H1 (cell line): ENCODE data around the gene ADGRV1. TPM values are rescaled to one million over a fixed set of nuclear protein-coding genes. Genes with fewer than 3 reads are reported as not detected.

ENCODE experiments used
- CTCF ChIA-PET: fragments of 300-600 bp; sonication (Branson Sonifier 250); formaldehyde crosslinking; loops from one replicate; lab custom pipeline; 2021; ENCODE audit not compliant: partially characterized antibody; lab: Charles Lee
- POLR2A ChIA-PET: fragments of 300-600 bp; sonication (Branson Sonifier 250); formaldehyde crosslinking; loops from one replicate; lab custom pipeline; 2021; ENCODE audit warnings: inconsistent platforms; ENCODE audit not compliant: partially characterized antibody; lab: Charles Lee
- DNase-seq, 2 experiments: peaks; one replicate each; pipeline versions ENCODE4 v3.0.0 to v3.0.0-alpha.2; 2010 to 2022; ENCODE audit warnings: low spot score in 2 of 2, low read depth in 1 of 2, mixed read lengths in 1 of 2
- FAIRE-seq: peaks from 2 replicates; lab custom pipeline; 2011; peaks lifted over from hg19 to GRCh38; lab: Jason Lieb, UNC
- H2AFZ ChIP-seq: 2 replicates; pipeline ENCODE4 v1.8.1; 2012; ENCODE audit warnings: low read length, inconsistent platforms
- H2AK5ac ChIP-seq: 2 replicates; pipeline ENCODE4 v1.6.1; 2013; ENCODE audit warnings: low read depth, low read length
- H2BK120ac ChIP-seq: replicated peaks from 2 replicates; pipeline ENCODE3; 2013; ENCODE audit warnings: low read depth, low read length, inconsistent platforms
- H2BK12ac ChIP-seq: 2 replicates; pipeline ENCODE4 v1.6.1; 2013; ENCODE audit warnings: low read depth, low read length
- H2BK15ac ChIP-seq: 2 replicates; pipeline ENCODE4 v1.6.1; 2013; ENCODE audit warnings: low read length
- H2BK20ac ChIP-seq: 2 replicates; pipeline ENCODE4 v1.6.1; 2013; ENCODE audit warnings: low read length
- H2BK5ac ChIP-seq: 2 replicates; pipeline ENCODE4 v1.6.1; 2013; ENCODE audit warnings: low read depth, low read length
- H3K14ac ChIP-seq: 2 replicates; pipeline ENCODE4 v1.6.1; 2013; ENCODE audit warnings: inconsistent platforms; ENCODE audit not compliant: insufficient read length
- H3K18ac ChIP-seq: 2 replicates; pipeline ENCODE4 v1.6.1; 2013; ENCODE audit warnings: low read length; ENCODE audit errors: extremely low read depth
- H3K23ac ChIP-seq: 2 replicates; pipeline ENCODE4 v1.6.1; 2013; ENCODE audit warnings: inconsistent platforms; ENCODE audit not compliant: insufficient read length
- H3K23me2 ChIP-seq: 2 replicates; pipeline ENCODE4 v1.6.1; 2013; ENCODE audit warnings: low read depth, low read length
- H3K27ac ChIP-seq: 2 replicates; pipeline ENCODE4 v1.6.1; 2011; ENCODE audit warnings: low read depth, low read length, inconsistent platforms
- H3K27me3 ChIP-seq, 4 experiments: replicated peaks in 1 of 4; 1 replicate in 1 of 4; 2 replicates in 3 of 4; pipeline versions ENCODE4 v1.6.1 to v1.8.1; 2011 to 2013; ENCODE audit warnings: low read length in 3 of 4, mild to moderate bottlenecking in 3 of 4, inconsistent platforms in 2 of 4, mixed read lengths in 2 of 4, moderate library complexity in 1 of 4; ENCODE audit not compliant: control insufficient read depth in 3 of 4, insufficient read depth in 3 of 4; ENCODE audit errors: extremely low read depth in 1 of 4
- H3K36me3 ChIP-seq, 4 experiments: 2 replicates each; pipeline versions ENCODE4 v1.6.1 to v1.8.1; 2011 to 2013; ENCODE audit warnings: mild to moderate bottlenecking in 4 of 4, low read length in 3 of 4, moderate library complexity in 2 of 4, control low read depth in 1 of 4, inconsistent platforms in 1 of 4; ENCODE audit not compliant: insufficient read depth in 4 of 4, control insufficient read depth in 2 of 4
- H3K4ac ChIP-seq: replicated peaks from 2 replicates; pipeline ENCODE3; 2013; ENCODE audit warnings: low read length, low read depth, mixed read lengths, inconsistent platforms; ENCODE audit not compliant: insufficient read length
- H3K4me1 ChIP-seq, 4 experiments: replicated peaks in 1 of 4; 1 replicate in 1 of 4; 2 replicates in 3 of 4; pipeline versions ENCODE4 v1.6.1 to v1.8.1; 2011 to 2013; ENCODE audit warnings: low read length in 3 of 4, inconsistent platforms in 2 of 4, mixed read lengths in 1 of 4; ENCODE audit not compliant: insufficient read depth in 4 of 4, control insufficient read depth in 3 of 4
- H3K4me2 ChIP-seq, 2 experiments: 2 replicates each; pipeline versions ENCODE4 v1.6.1 to v1.8.1; 2011 to 2013; ENCODE audit warnings: low read depth in 2 of 2, low read length in 2 of 2, control low read depth in 1 of 2, inconsistent platforms in 1 of 2, mild to moderate bottlenecking in 1 of 2; ENCODE audit not compliant: insufficient read depth in 1 of 2
- H3K4me3 ChIP-seq, 4 experiments: fragments of 200-600, 300-600 bp in 1 of 4; sonication (generic), shearing (Covaris generic), sonication (Bioruptor Twin) in 1 of 4; 2 replicates each; pipeline versions ENCODE4 v1.5.1 to v1.8.1; 2011 to 2016; ENCODE audit warnings: low read length in 4 of 4, low read depth in 3 of 4, control low read depth in 2 of 4, inconsistent platforms in 2 of 4, mild to moderate bottlenecking in 2 of 4, mixed read lengths in 1 of 4, moderate library complexity in 1 of 4; ENCODE audit not compliant: insufficient read depth in 2 of 4; ENCODE audit errors: extremely low read depth in 1 of 4
- H3K56ac ChIP-seq: replicated peaks from 2 replicates; pipeline ENCODE3; 2013; ENCODE audit warnings: low read depth, mild to moderate bottlenecking, mixed read lengths, low read length, inconsistent platforms; ENCODE audit not compliant: insufficient read length
- H3K79me1 ChIP-seq: 2 replicates; pipeline ENCODE4 v1.6.1; 2013; ENCODE audit warnings: low read depth, low read length, control low read depth
- H3K79me2 ChIP-seq, 2 experiments: 2 replicates each; pipeline versions ENCODE4 v1.6.1 to v1.8.1; 2012 to 2013; ENCODE audit warnings: low read length in 2 of 2, mild to moderate bottlenecking in 2 of 2, inconsistent platforms in 1 of 2; ENCODE audit not compliant: insufficient read depth in 2 of 2, control insufficient read depth in 1 of 2
- H3K9ac ChIP-seq, 4 experiments: replicated peaks in 1 of 4; 1 replicate in 1 of 4; 2 replicates in 3 of 4; pipeline versions ENCODE4 v1.6.1 to v1.8.1; 2011 to 2013; ENCODE audit warnings: low read depth in 3 of 4, low read length in 3 of 4, control low read depth in 2 of 4, mild to moderate bottlenecking in 2 of 4, moderate library complexity in 2 of 4, inconsistent platforms in 1 of 4; ENCODE audit errors: extremely low read depth in 1 of 4
- H3K9me3 ChIP-seq, 2 experiments: 2 replicates each; pipeline versions ENCODE4 v1.6.1 to v1.8.1; 2012 to 2013; ENCODE audit warnings: mild to moderate bottlenecking in 2 of 2, moderate library complexity in 2 of 2, control low read depth in 1 of 2, inconsistent platforms in 1 of 2, low read depth in 1 of 2, low read length in 1 of 2, mixed read lengths in 1 of 2; ENCODE audit not compliant: insufficient read depth in 2 of 2
- H4K20me1 ChIP-seq, 2 experiments: replicated peaks in 1 of 2; 2 replicates each; pipeline versions ENCODE3 to v1.8.1; 2011 to 2013; ENCODE audit warnings: inconsistent platforms in 2 of 2, low read length in 2 of 2, mild to moderate bottlenecking in 1 of 2; ENCODE audit not compliant: insufficient read depth in 2 of 2, control insufficient read depth in 1 of 2
- H4K5ac ChIP-seq: 2 replicates; pipeline ENCODE4 v1.6.1; 2013; ENCODE audit warnings: low read length, low read depth, mixed read lengths, inconsistent platforms; ENCODE audit not compliant: insufficient read length
- H4K8ac ChIP-seq: 2 replicates; pipeline ENCODE4 v1.8.0; 2013; ENCODE audit warnings: mild to moderate bottlenecking, moderate library complexity, low read length, inconsistent platforms; ENCODE audit not compliant: insufficient read depth; ENCODE audit errors: extremely low read depth
- H4K91ac ChIP-seq: replicated peaks from 2 replicates; pipeline ENCODE3; 2013; ENCODE audit warnings: low read length, mixed read lengths, inconsistent platforms; ENCODE audit not compliant: insufficient read length
- EGR1 ChIP-seq: IDR thresholded peaks from 2 replicates; pipeline ENCODE4 v1.6.1; 2011; ENCODE audit warnings: low read depth, low read length, borderline replicate concordance
- FOSL1 ChIP-seq: IDR thresholded peaks from 2 replicates; pipeline ENCODE4 v1.6.1; 2011; ENCODE audit warnings: mild to moderate bottlenecking, low read depth, low read length, moderate library complexity; ENCODE audit not compliant: insufficient read depth
- GTF2F1 ChIP-seq: IDR thresholded peaks from 2 replicates; pipeline ENCODE4 v1.6.1; 2012; ENCODE audit warnings: low read depth, low read length, improper control_type of control experiment, borderline replicate concordance
- NRF1 ChIP-seq: IDR thresholded peaks from 2 replicates; pipeline ENCODE4 v1.6.1; 2011; ENCODE audit warnings: mild to moderate bottlenecking, low read depth, low read length, improper control_type of control experiment
- POLR2A ChIP-seq, 2 experiments: IDR thresholded peaks; 1 replicate in 1 of 2; 2 replicates in 1 of 2; pipeline ENCODE4 v1.6.1; 2011; ENCODE audit warnings: low read depth in 2 of 2, low read length in 2 of 2, mild to moderate bottlenecking in 2 of 2; ENCODE audit errors: control extremely low read depth in 1 of 2
- POLR2AphosphoS5 ChIP-seq: IDR thresholded peaks from 2 replicates; pipeline ENCODE4 v1.6.1; 2011; ENCODE audit warnings: low read depth, low read length
- RAD21 ChIP-seq, 2 experiments: IDR thresholded peaks in 1 of 2; conservative IDR thresholded peaks in 1 of 2; 2 replicates each; pipeline ENCODE4 v1.6.1; 2011; ENCODE audit warnings: low read depth in 2 of 2, low read length in 2 of 2, improper control_type of control experiment in 1 of 2, inconsistent platforms in 1 of 2, mild to moderate bottlenecking in 1 of 2, moderate library complexity in 1 of 2
- WGBS, 2 experiments: shearing (Covaris generic) in 1 of 2; methylation state at CpG; one replicate each; pipeline versions ENCODE4 v1.1.6 to v1.1.7; 2013 to 2015; ENCODE audit warnings: low lambda C conversion rate in 2 of 2, mixed read lengths in 2 of 2, inconsistent platforms in 1 of 2, low coverage in 1 of 2, missing lambda C conversion rate in 1 of 2; ENCODE audit not compliant: insufficient replicate concordance in 2 of 2, insufficient coverage in 1 of 2, insufficient read length in 1 of 2; ENCODE audit errors: extremely low coverage in 1 of 2, missing lambda C conversion rate in 1 of 2; 5-methylcytosine and 5-hydroxymethylcytosine counted together
- polyA plus RNA-seq, 7 experiments: library from polyadenylated mRNA; depleted of rRNA in 3 of 7; stranded (reverse) in 5 of 7; unstranded in 2 of 7; fragments of >200 nt in 5 of 7; fragments of 200-250 nt in 2 of 7; gene quantifications; 1 replicate in 5 of 7; 2 replicates in 1 of 7; 4 replicates in 1 of 7; pipeline versions ENCODE4 v1.2.1 to v1.2.3, GENCODE V29; 2011 to 2013; ENCODE audit warnings: missing spikeins in 2 of 7, mixed read lengths in 2 of 7
- total RNA-seq: library from RNA; stranded (reverse); fragmentation: NEBNext Ultra II Directional; extraction: Animal tissue kit (Norgen Biotek cat#: 25700); gene quantifications from 2 replicates; pipeline ENCODE4 v1.2.1, GENCODE V29; 2021

Gene ADGRV1
- total and polyA plus RNA-seq, 2 of the 8 experiments (the other 6 are each of a cell fraction or from before 2014, with no cell fraction given), result 53.1 to 62.2 TPM

GRCh38 chr5:90997082-90997481 lies 438.5 kb downstream of the ADGRV1 start:
- H2BK5ac ChIP-seq, result no peak overlapping the region
- no peak overlapping the region for H3K14ac ChIP-seq
- H3K18ac ChIP-seq, result no peak overlapping the region
- no peak for TF ChIP-seq EGR1
- no peak for TF ChIP-seq NRF1
- no peak for TF ChIP-seq RAD21 (IDR thresholded peaks at IDR 0.05 in 1 of 2, conservative IDR thresholded peaks at IDR 0.05 in 1 of 2; ENCODE audit: low read depth in 2 of 2, low read length in 2 of 2)
- TF ChIP-seq POLR2AphosphoS5, result no peak
- no peak for TF ChIP-seq POLR2A (IDR thresholded peaks at IDR 0.05; ENCODE audit: control extremely low read depth in 1 of 2, low read depth in 2 of 2, low read length in 2 of 2)
- TF ChIP-seq FOSL1, result no peak
- no peak for TF ChIP-seq GTF2F1
- H3K36me3 ChIP-seq, result peaks cover 0 to 14% (median 2%) of the 10 kb centered on the region in 4 experiments; a peak in 3 of 8 replicates
- H2AFZ ChIP-seq, result no peak overlapping the region
- FAIRE-seq (no peak), DNase-seq (no peak)
- no peaks in the 10 kb centered on the region for H3K79me2 ChIP-seq
- no peak overlapping the region for H4K8ac ChIP-seq
- H3K4me3 ChIP-seq, result no peak overlapping the region
- no peak overlapping the region for H4K91ac ChIP-seq
- H3K9me3 ChIP-seq, result peaks cover 3 to 5% of the 10 kb centered on the region in 2 experiments; a peak in 2 of 4 replicates
- no peak overlapping the region for H3K56ac ChIP-seq
- no peak overlapping the region for H3K23ac ChIP-seq
- WGBS, 2 experiments, result 93% methylated on average over 4 of the region's 4 CpGs; no CpG with 5 or more reads in 1 of the 2 experiments
- H3K4me1 ChIP-seq, result no peaks in the 10 kb centered on the region
- no peak overlapping the region for H2BK12ac ChIP-seq
- CTCF ChIA-PET, result no interaction called here
- H3K27ac ChIP-seq, result no peak overlapping the region
- H3K4ac ChIP-seq, result no peak overlapping the region
- no peak overlapping the region for H2BK120ac ChIP-seq
- H2AK5ac ChIP-seq, result no peak overlapping the region
- no peak overlapping the region for H3K4me2 ChIP-seq
- no peak overlapping the region for H2BK15ac ChIP-seq
- H4K20me1 ChIP-seq, result no peaks in the 10 kb centered on the region
- no peaks in the 10 kb centered on the region for H3K27me3 ChIP-seq
- no peak overlapping the region for H2BK20ac ChIP-seq
- POLR2A ChIA-PET, result interaction anchor here (1.1 kb wide), 1 partner anchor 114 kb away, joined by 3 read pairs; no protein-coding TSS in a partner anchor
- no peak overlapping the region for H4K5ac ChIP-seq
- no peaks in the 10 kb centered on the region for H3K23me2 ChIP-seq
- no peaks in the 10 kb centered on the region for H3K79me1 ChIP-seq
- H3K9ac ChIP-seq, result no peak overlapping the region
